GM12874 (cell line): ENCODE measurements around the gene CALHM1.

Experiments
- CTCF ChIP-seq: IDR thresholded peaks from 2 replicates; pipeline ENCODE4 v1.5.1; 2011; ENCODE audit warnings: low read depth, mild to moderate bottlenecking, control low read depth, low read length, moderate library complexity; ENCODE audit not compliant: insufficient read depth

CALHM1 gene

GRCh38 chr10:103492655-103493261, 34.1 kb upstream of the CALHM1 start:
- no peak for TF ChIP-seq CTCF

GRCh38 chr10:103491729-103492364, 33.1 kb upstream of the CALHM1 start:
- TF ChIP-seq CTCF = no peak

DNA sequence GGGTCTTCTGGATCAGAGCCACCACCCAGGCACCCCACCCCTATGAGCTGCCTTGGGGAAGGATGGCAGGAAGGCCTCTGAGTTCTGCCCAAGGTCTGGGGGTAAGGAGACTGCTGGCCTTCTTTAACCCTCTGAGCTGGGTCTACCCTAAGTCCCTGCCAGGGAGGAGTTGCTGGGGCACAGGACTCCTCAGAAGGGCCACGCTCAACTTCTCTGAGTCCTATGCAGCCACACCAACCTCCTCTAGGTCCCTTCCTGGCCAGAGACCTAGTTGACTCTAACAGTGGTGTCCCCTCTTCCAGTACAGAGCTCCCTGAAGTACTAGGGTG, 32.2 kb upstream of the CALHM1 start:
- no peak for TF ChIP-seq CTCF

GRCh38 chr10:103487410-103487708, 28.7 kb upstream of the CALHM1 start:
- TF ChIP-seq CTCF = no peak

DNA sequence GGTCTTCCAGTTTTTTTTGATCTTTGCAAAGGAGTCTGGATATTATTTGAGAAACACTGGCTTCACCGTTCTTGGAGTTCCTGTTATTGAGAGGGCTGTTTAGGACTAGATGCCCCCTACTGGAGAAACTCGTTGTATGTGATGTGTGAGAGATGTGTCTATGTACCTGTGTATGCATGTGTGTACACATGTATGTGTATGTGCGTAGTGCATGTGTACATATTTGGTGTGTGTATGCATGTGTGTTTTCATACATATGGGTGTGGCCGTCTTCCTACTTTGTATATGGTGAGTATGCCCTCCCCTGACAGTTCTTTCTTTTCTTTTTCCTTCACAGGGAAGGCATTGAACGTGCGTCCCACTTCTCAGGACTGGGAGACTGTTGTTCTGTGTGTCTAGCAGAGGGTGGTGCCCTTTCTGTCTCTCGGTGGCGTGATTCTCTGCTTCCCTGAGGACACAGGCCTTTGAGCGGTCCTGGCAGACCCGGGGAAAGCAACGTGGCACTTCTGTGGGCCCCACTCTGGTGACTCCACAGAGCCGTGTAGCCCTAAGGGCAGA, 23.4 kb upstream of the CALHM1 start:
- TF ChIP-seq CTCF = peak; percentile 69

DNA sequence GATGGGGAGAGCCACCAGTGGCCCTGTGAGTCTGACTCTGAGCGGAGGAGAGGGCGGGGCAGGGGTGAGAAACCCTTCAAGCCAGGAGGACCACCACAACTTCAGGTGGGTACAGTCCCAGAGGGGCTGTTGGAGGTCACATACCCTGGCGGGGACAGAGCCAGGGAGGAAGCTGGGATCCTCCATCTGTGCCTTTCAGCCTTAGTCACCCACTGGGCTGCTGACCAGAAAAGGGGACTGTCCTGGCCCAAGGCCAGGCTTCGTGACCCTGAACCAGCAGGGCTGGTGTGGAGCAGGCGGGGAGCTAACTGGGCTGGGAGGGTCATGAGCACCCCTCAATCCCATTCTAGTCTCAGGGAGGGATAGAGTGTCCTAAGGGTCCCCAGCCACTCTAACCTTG, 21.8 kb upstream of the CALHM1 start:
- no peak for TF ChIP-seq CTCF

- TF ChIP-seq CTCF = no peak
Measured at GRCh38 chr10:103479135-103479534, 20.4 kb upstream of the CALHM1 start, which contains the start of gene CALHM3. CALHM3 (minus strand) TSS chr10:103479240; CDS start chr10:103479032, 208 bp downstream.
